ENCODE results near the gene PDE1A.

DNA sequence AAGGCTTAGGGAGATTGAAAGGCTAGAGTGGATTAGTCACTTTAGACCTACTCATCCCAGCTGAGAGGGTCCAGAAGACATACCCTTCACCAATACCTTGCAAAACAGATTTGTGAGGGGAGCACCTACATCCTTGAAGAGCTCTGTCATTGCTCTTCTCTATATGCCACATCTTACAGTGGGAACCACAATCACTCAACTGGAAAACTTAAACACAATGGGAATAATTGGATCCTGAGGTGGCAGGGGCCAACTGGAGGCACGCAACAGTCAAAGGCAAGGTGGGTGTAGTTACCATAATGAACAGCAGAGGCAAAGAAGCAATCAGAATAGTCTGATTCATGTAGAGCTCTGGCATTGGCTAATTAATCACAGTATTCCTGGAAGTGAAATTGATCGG is 35.4 kb downstream of the PDE1A start:
- TF ChIP-seq YY1 (IDR thresholded peaks at IDR 0.05; ENCODE audit: insufficient read depth, insufficient read length), result no peak
- TF ChIP-seq ZNF274 (IDR thresholded peaks at IDR 0.05; ENCODE audit: low read depth, low read length), result no peak
